Sigmoid colon (tissue), 4 donors: ENCODE measurements around the gene WDR75.

Source experiments
- CTCF ChIP-seq, 4 experiments: fragments of 450-650 bp in 3 of 4; fragments of 200-600 bp in 1 of 4; IDR thresholded peaks; one replicate each; pipeline ENCODE4 v1.5.1; 2016 to 2019; ENCODE audit warnings: antibody characterized with exemption in 4 of 4, mild to moderate bottlenecking in 3 of 4, moderate library complexity in 2 of 4
- EP300 ChIP-seq, 4 donors: sonication (generic); formaldehyde crosslinking; IDR thresholded peaks; one replicate each; pipeline ENCODE4 v1.6.1; 2017; ENCODE audit warnings: antibody characterized with exemption in 4 of 4
- POLR2A ChIP-seq, 2 donors: fragments of 450-650 bp; IDR thresholded peaks; one replicate each; pipeline ENCODE4 v1.6.1; 2016; ENCODE audit warnings: antibody characterized with exemption in 2 of 2, mild to moderate bottlenecking in 2 of 2, moderate library complexity in 2 of 2
- POLR2AphosphoS5 ChIP-seq, 4 donors: sonication (generic); formaldehyde crosslinking; IDR thresholded peaks; one replicate each; pipeline ENCODE4 v1.6.1; 2017; ENCODE audit warnings: antibody characterized with exemption in 4 of 4

GRCh38 chr2:189467593-189467992 is 26.3 kb downstream of the WDR75 start:
- TF ChIP-seq CTCF (IDR thresholded peaks at IDR 0.05) (no peak), POLR2A (IDR thresholded peaks at IDR 0.05) (no peak), EP300 (IDR thresholded peaks at IDR 0.05) (no peak), POLR2AphosphoS5 (IDR thresholded peaks at IDR 0.05) (no peak)
